A673 (cell line): ENCODE results near the gene UPP1.

ENCODE experiments used
- CTCF ChIP-seq: fragments of 300-800, 200-600 bp; sonication (generic); conservative IDR thresholded peaks from 2 replicates; pipeline ENCODE4 v1.5.1; 2017; ENCODE audit warnings: low read depth, mild to moderate bottlenecking, antibody characterized with exemption, low read length, moderate library complexity, mixed read lengths
- EZH2 ChIP-seq: fragments of 200-600 bp; sonication (generic); IDR thresholded peaks from 2 replicates; pipeline ENCODE4 v1.6.1; 2017; ENCODE audit warnings: borderline replicate concordance, low read depth, mild to moderate bottlenecking, mixed read lengths, antibody characterized with exemption, low read length; ENCODE audit not compliant: poor library complexity, severe bottlenecking

- TF ChIP-seq CTCF = peak; percentile 55
- no peak for TF ChIP-seq EZH2
These were observed 50.4 kb downstream of the UPP1 start for GRCh38 chr7:48139459-48139858.
